GM23338 (cell line): Measurements from ENCODE around the gene OTOGL. TPM values are rescaled to one million over a fixed set of nuclear protein-coding genes. Genes with fewer than 3 reads are reported as not detected.

Experiments
- ATAC-seq: fragments of 200-7000 bp; cut with Tn5 transposase; 3 replicates; pipeline ENCODE4 v1.9.1; 2020
- DNase-seq: peaks from one replicate; pipeline ENCODE4 v3.0.0-alpha.2; 2015; ENCODE audit warnings: low spot score
- H2AFZ ChIP-seq: fragments of 200-600 bp; sonication (generic); 2 replicates; pipeline ENCODE4 v1.8.0; 2016; ENCODE audit warnings: antibody characterized with exemption, mild to moderate bottlenecking, moderate library complexity
- H3F3A ChIP-seq: fragments of 200-600 bp; sonication (generic); replicated peaks from 2 replicates; pipeline ENCODE4 v1.8.0; 2017; ENCODE audit warnings: antibody characterized with exemption, mixed run types, low read depth
- H3K27ac ChIP-seq: fragments of 200-600 bp; sonication (generic); 2 replicates; pipeline ENCODE4 v1.6.1; 2016; ENCODE audit warnings: low read depth
- H3K27me3 ChIP-seq: fragments of 200-600 bp; sonication (generic); 2 replicates; pipeline ENCODE4 v1.8.0; 2016; ENCODE audit warnings: mild to moderate bottlenecking, mixed run types, moderate library complexity; ENCODE audit not compliant: insufficient read depth
- H3K36me3 ChIP-seq: fragments of 200-600 bp; sonication (generic); 2 replicates; pipeline ENCODE4 v1.8.0; 2016; ENCODE audit warnings: mild to moderate bottlenecking; ENCODE audit not compliant: insufficient read depth
- H3K4me1 ChIP-seq: fragments of 200-600 bp; sonication (generic); 2 replicates; pipeline ENCODE4 v1.8.0; 2016; ENCODE audit warnings: mild to moderate bottlenecking, moderate library complexity; ENCODE audit not compliant: insufficient read depth
- H3K4me2 ChIP-seq: fragments of 200-600 bp; sonication (generic); 2 replicates; pipeline ENCODE4 v1.7.1; 2017; ENCODE audit warnings: mixed run types
- H3K4me3 ChIP-seq: fragments of 200-600 bp; sonication (generic); 2 replicates; pipeline ENCODE4 v1.6.1; 2016; ENCODE audit warnings: mixed run types
- H3K79me2 ChIP-seq: fragments of 200-600 bp; sonication (generic); replicated peaks from 2 replicates; pipeline ENCODE4 v1.8.0; 2017; ENCODE audit warnings: mild to moderate bottlenecking; ENCODE audit not compliant: insufficient read depth
- H3K9me2 ChIP-seq: fragments of 200-600 bp; sonication (generic); 2 replicates; pipeline ENCODE4 v1.8.0; 2017; ENCODE audit not compliant: insufficient read depth
- H4K20me1 ChIP-seq: fragments of 200-600 bp; sonication (generic); replicated peaks from 2 replicates; pipeline ENCODE4 v1.8.0; 2017; ENCODE audit warnings: mild to moderate bottlenecking; ENCODE audit not compliant: insufficient read depth
- H3K27ac Mint-ChIP-seq: 2 replicates; pipeline ENCODE4 v1.8.0; 2020; ENCODE audit warnings: inconsistent platforms, mild to moderate bottlenecking, moderate library complexity, mixed read lengths
- H3K27me3 Mint-ChIP-seq: 3 replicates; pipeline ENCODE4 v1.8.0; 2022; ENCODE audit warnings: low read depth, mild to moderate bottlenecking, moderate library complexity, mixed read lengths, inconsistent platforms; ENCODE audit not compliant: insufficient read depth, poor library complexity
- H3K36me3 Mint-ChIP-seq: 3 replicates; pipeline ENCODE4 v1.8.0; 2021; ENCODE audit warnings: low read depth, mild to moderate bottlenecking, inconsistent platforms, moderate library complexity, mixed read lengths
- H3K4me1 Mint-ChIP-seq: 3 replicates; pipeline ENCODE4 v1.8.0; 2020; ENCODE audit warnings: mild to moderate bottlenecking, inconsistent platforms, mixed read lengths
- H3K4me3 Mint-ChIP-seq: 3 replicates; pipeline ENCODE4 v1.8.0; 2021; ENCODE audit warnings: moderate library complexity, mild to moderate bottlenecking, inconsistent platforms, mixed read lengths
- H3K9me3 Mint-ChIP-seq: 3 replicates; pipeline ENCODE4 v1.8.0; 2020; ENCODE audit warnings: moderate library complexity, mild to moderate bottlenecking, inconsistent platforms, mixed read lengths
- CREB1 ChIP-seq: fragments of 250-450 bp; sonication (Bioruptor Pico); IDR thresholded peaks from 2 replicates; pipeline ENCODE4 v1.5.0; 2020; ENCODE audit warnings: low read depth, mild to moderate bottlenecking, moderate library complexity
- EZH2 ChIP-seq: fragments of 200-600 bp; sonication (generic); IDR thresholded peaks from one replicate; pipeline ENCODE4 v1.8.0; 2017; ENCODE audit warnings: antibody characterized with exemption, mild to moderate bottlenecking, low read depth; ENCODE audit not compliant: unreplicated experiment
- EZH2phosphoT487 ChIP-seq: fragments of 200-600 bp; sonication (generic); IDR thresholded peaks from one replicate; pipeline ENCODE4 v1.8.1; 2018; ENCODE audit warnings: antibody characterized with exemption; ENCODE audit not compliant: unreplicated experiment
- POLR2AphosphoS5 ChIP-seq: IDR thresholded peaks from 2 replicates; pipeline ENCODE4 v1.6.1; 2016; ENCODE audit warnings: antibody characterized with exemption, low read depth
- ZNF114 ChIP-seq: fragments of 250-450 bp; sonication (Bioruptor Pico); IDR thresholded peaks from 2 replicates; pipeline ENCODE4 v1.5.0; 2020; ENCODE audit warnings: mild to moderate bottlenecking, moderate library complexity
- ZNF331 ChIP-seq: fragments of 250-450 bp; sonication (Bioruptor Pico); IDR thresholded peaks from 2 replicates; pipeline ENCODE4 v1.5.0; 2020; ENCODE audit warnings: low read depth, mild to moderate bottlenecking, moderate library complexity
- polyA plus RNA-seq: library from polyadenylated mRNA; unstranded; fragments of >200 nt; fragmentation: Nextera tagmentation; extraction: Ambion mirVana; gene quantifications from 2 replicates; pipeline ENCODE4 v1.2.1, GENCODE V29; 2016
- total RNA-seq: library from RNA; depleted of rRNA; stranded (reverse); fragments of >200 nt; shearing (Covaris generic); gene quantifications from 2 replicates; pipeline ENCODE4 v1.2.3, GENCODE V29; 2014
- TF ChIP-seq, protein P1 (sequence below), 2 experiments: fragments of 200-600 bp in 1 of 2; sonication (generic) in 1 of 2; conservative IDR thresholded peaks; 2 replicates each; pipeline versions ENCODE4 v1.5.1 to v1.6.1; 2016 to 2017; ENCODE audit warnings: antibody characterized with exemption in 2 of 2, low read depth in 2 of 2, mild to moderate bottlenecking in 2 of 2, moderate library complexity in 1 of 2
- TF ChIP-seq, protein P2 (sequence below): IDR thresholded peaks from one replicate; pipeline ENCODE4 v1.6.1; 2018; ENCODE audit warnings: antibody characterized with exemption; ENCODE audit not compliant: unreplicated experiment

Gene OTOGL
- total and polyA plus RNA-seq, 2 experiments from 2014 or later: 0.36 to 0.66 TPM

GRCh38 chr12:80269803-80270552, 170.6 kb downstream of the OTOGL start:
- H4K20me1 ChIP-seq: no peaks in the 10 kb centered on the region
- H3K27ac Mint-ChIP-seq: no peak overlapping the region
- H3K4me1 ChIP-seq: no peaks in the 10 kb centered on the region
- H3K4me2 ChIP-seq: no peak overlapping the region
- H3K79me2 ChIP-seq: no peaks in the 10 kb centered on the region
- H3K27ac ChIP-seq: no peak overlapping the region
- H3K4me3 Mint-ChIP-seq: no peak overlapping the region
- ATAC-seq (peak; percentile 81), DNase-seq (peak; percentile 72)
- no peaks in the 10 kb centered on the region for H3K36me3 ChIP-seq
- no peaks in the 10 kb centered on the region for H3K36me3 Mint-ChIP-seq
- H3K4me3 ChIP-seq: no peak overlapping the region
- H3F3A ChIP-seq: no peaks in the 10 kb centered on the region
- 0 out of 3 replicates have a peak, but pooled peaks cover under 1% of the 10 kb centered on the region for H3K4me1 Mint-ChIP-seq
- H3K9me2 ChIP-seq: no peaks in the 10 kb centered on the region
- no peaks in the 10 kb centered on the region for H3K9me3 Mint-ChIP-seq
- H3K27me3 Mint-ChIP-seq: no peaks in the 10 kb centered on the region
- H3K27me3 ChIP-seq: no peaks in the 10 kb centered on the region
- TF ChIP-seq ZNF114 (CRISPR knock-in tag): no peak
- TF ChIP-seq, protein P1, sequence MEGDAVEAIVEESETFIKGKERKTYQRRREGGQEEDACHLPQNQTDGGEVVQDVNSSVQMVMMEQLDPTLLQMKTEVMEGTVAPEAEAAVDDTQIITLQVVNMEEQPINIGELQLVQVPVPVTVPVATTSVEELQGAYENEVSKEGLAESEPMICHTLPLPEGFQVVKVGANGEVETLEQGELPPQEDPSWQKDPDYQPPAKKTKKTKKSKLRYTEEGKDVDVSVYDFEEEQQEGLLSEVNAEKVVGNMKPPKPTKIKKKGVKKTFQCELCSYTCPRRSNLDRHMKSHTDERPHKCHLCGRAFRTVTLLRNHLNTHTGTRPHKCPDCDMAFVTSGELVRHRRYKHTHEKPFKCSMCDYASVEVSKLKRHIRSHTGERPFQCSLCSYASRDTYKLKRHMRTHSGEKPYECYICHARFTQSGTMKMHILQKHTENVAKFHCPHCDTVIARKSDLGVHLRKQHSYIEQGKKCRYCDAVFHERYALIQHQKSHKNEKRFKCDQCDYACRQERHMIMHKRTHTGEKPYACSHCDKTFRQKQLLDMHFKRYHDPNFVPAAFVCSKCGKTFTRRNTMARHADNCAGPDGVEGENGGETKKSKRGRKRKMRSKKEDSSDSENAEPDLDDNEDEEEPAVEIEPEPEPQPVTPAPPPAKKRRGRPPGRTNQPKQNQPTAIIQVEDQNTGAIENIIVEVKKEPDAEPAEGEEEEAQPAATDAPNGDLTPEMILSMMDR (conservative IDR thresholded peaks at IDR 0.05; ENCODE audit: low read depth in 2 of 2): peak; percentile 79 to 81
- H2AFZ ChIP-seq: no peak overlapping the region

DNA sequence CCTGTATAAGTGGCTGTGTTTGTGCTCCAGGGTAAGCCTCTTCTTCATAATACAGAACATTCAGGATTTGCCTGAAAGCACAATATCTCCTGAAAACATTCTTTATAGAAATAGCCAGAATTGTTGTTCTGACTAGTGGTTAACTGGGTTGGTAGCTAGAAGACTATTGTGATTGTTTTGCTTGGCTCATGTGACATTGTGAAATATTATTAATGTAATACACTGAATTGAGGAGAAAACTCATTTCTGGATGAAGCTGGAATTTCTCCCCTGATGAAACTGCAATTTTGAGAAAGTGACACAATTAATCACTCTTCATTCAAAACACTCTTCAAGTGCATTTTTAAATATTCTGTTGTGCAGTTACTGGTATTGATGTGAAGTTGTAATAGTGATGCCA, 172.4 kb downstream of the OTOGL start:
- no peaks in the 10 kb centered on the region for H3K27me3 Mint-ChIP-seq
- no peak overlapping the region for H3K4me3 Mint-ChIP-seq
- ATAC-seq: no peak
- Histone ChIP-seq H4K20me1 (no peaks in the 10 kb centered on the region), H3K79me2 (no peaks in the 10 kb centered on the region), H3F3A (no peaks in the 10 kb centered on the region), H3K27ac (no peak overlapping the region), H2AFZ (no peak overlapping the region), H3K4me3 (no peak overlapping the region), H3K36me3 (no peaks in the 10 kb centered on the region), H3K4me2 (no peak overlapping the region), H3K9me2 (no peaks in the 10 kb centered on the region), H3K4me1 (no peaks in the 10 kb centered on the region), H3K27me3 (no peaks in the 10 kb centered on the region)
- no peaks in the 10 kb centered on the region for H3K9me3 Mint-ChIP-seq
- no peak for DNase-seq
- H3K4me1 Mint-ChIP-seq: no peaks in the 10 kb centered on the region
- H3K36me3 Mint-ChIP-seq: no peaks in the 10 kb centered on the region
- H3K27ac Mint-ChIP-seq: no peak overlapping the region
- TF ChIP-seq EZH2: no peak
- no peak for TF ChIP-seq POLR2AphosphoS5
- TF ChIP-seq, protein P1 (conservative IDR thresholded peaks at IDR 0.05; ENCODE audit: low read depth in 2 of 2): no peak
- no peak for TF ChIP-seq ZNF331 (CRISPR knock-in tag)
- TF ChIP-seq, protein P2, sequence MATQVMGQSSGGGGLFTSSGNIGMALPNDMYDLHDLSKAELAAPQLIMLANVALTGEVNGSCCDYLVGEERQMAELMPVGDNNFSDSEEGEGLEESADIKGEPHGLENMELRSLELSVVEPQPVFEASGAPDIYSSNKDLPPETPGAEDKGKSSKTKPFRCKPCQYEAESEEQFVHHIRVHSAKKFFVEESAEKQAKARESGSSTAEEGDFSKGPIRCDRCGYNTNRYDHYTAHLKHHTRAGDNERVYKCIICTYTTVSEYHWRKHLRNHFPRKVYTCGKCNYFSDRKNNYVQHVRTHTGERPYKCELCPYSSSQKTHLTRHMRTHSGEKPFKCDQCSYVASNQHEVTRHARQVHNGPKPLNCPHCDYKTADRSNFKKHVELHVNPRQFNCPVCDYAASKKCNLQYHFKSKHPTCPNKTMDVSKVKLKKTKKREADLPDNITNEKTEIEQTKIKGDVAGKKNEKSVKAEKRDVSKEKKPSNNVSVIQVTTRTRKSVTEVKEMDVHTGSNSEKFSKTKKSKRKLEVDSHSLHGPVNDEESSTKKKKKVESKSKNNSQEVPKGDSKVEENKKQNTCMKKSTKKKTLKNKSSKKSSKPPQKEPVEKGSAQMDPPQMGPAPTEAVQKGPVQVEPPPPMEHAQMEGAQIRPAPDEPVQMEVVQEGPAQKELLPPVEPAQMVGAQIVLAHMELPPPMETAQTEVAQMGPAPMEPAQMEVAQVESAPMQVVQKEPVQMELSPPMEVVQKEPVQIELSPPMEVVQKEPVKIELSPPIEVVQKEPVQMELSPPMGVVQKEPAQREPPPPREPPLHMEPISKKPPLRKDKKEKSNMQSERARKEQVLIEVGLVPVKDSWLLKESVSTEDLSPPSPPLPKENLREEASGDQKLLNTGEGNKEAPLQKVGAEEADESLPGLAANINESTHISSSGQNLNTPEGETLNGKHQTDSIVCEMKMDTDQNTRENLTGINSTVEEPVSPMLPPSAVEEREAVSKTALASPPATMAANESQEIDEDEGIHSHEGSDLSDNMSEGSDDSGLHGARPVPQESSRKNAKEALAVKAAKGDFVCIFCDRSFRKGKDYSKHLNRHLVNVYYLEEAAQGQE: no peak
- no peak for TF ChIP-seq ZNF114 (CRISPR knock-in tag)
- no peak for TF ChIP-seq CREB1
- TF ChIP-seq EZH2phosphoT487: no peak
